Muscle layer of colon (tissue), 2 donors: Measurements from ENCODE around the gene SLC25A44.
"Not testable (repeated sequence)": the region's sequence is repeated elsewhere in the genome, so short reads cannot be mapped to it uniquely, and the experiment has no call there.

ENCODE experiments used
- H3K27ac ChIP-seq: one replicate; pipeline ENCODE4 v1.7.0; 2013; ENCODE audit warnings: low read depth, mild to moderate bottlenecking, low read length, moderate library complexity
- H3K27me3 ChIP-seq, 2 donors: one replicate each; pipeline ENCODE4 v1.7.0; 2013; ENCODE audit warnings: low read length in 2 of 2, mild to moderate bottlenecking in 2 of 2; ENCODE audit not compliant: insufficient read depth in 2 of 2, control insufficient read depth in 1 of 2
- H3K36me3 ChIP-seq: one replicate; pipeline ENCODE4 v1.7.0; 2013; ENCODE audit warnings: mild to moderate bottlenecking, low read length; ENCODE audit not compliant: insufficient read depth
- H3K4me1 ChIP-seq: one replicate; pipeline ENCODE4 v1.7.0; 2013; ENCODE audit warnings: mild to moderate bottlenecking, low read length; ENCODE audit not compliant: insufficient read depth
- H3K4me3 ChIP-seq, 2 donors: one replicate each; pipeline ENCODE4 v1.7.0; 2013; ENCODE audit warnings: low read length in 2 of 2, low read depth in 1 of 2, mild to moderate bottlenecking in 1 of 2, moderate library complexity in 1 of 2
- H3K9ac ChIP-seq: one replicate; pipeline ENCODE4 v1.7.0; 2013; ENCODE audit warnings: low read length
- H3K9me3 ChIP-seq: one replicate; pipeline ENCODE4 v1.7.0; 2013; ENCODE audit warnings: mild to moderate bottlenecking, low read length
- donor health status: abdominal sarcoma.
- donor health status: Adenocarcinoma of cecum.

Gene SLC25A44

DNA sequence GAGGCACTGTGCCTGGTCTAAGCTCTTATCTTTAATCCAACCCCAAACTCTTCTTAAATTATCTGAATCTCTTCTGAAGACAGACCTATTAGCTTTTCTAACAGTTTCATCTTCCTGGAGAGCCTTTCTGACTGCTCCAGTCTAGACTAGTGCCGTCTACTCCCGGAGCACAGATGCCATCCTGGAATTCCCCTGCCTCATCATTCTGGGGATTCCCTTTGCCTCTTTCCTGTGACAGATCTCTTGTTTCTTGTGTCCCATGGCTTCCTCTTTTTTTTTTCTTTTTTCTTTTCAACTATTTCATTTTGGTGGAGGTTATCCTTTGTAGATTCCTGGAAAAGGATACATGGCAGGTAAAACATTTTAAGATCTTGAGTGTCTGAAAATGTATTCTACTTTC lies 28.8 kb upstream of the SLC25A44 start:
- Histone ChIP-seq H3K36me3 (no peaks in the 10 kb centered on the region), H3K9me3 (no peaks in the 10 kb centered on the region), H3K27me3 (no peaks in the 10 kb centered on the region), H3K27ac (no peak overlapping the region), H3K4me1 (peaks cover 7% of the 10 kb centered on the region), H3K9ac (no peak overlapping the region), H3K4me3 (no peak overlapping the region)

GRCh38 chr1:156167536-156167935 lies 26.4 kb upstream of the SLC25A44 start:
- H3K36me3 ChIP-seq: no peaks in the 10 kb centered on the region
- no peaks in the 10 kb centered on the region for H3K9me3 ChIP-seq

DNA sequence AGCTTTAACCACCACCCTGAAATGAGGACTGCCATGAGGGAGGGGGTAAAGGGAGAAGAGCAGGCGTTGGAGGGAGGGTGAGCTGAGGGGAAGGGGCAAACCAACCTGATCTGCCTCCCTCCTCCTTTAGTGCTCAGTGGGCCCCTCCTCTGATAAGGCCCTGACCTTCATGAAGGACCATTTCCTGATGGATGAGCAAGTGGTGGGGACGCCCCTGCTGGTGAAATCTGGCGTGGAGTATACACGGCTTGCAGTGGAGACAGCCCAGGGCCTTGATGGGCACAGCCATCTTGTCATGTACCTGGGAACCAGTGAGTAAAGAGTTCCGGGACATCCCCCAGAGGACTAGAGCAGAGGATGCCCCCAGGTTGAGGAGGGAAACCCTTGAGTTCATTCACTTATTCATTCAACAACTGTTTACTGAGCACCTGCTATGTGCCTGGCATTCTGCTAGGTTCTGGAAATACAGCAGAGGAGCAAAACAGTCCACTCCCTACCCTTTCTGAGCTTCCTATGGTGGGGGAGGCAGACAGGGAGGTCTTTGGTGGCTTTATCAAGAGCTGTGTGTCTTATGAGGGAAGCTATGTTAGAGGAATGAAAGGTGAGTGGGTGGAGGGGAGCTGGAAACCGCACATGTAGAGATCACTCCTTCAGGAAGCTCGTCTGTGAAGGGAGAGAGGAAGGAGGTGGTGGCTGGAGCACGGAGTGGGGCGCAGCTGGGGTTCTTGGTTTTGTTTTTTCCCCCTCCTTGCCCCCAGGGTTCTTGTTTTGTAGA lies 21.0 kb upstream of the SLC25A44 start:
- Histone ChIP-seq H3K27ac (no peak overlapping the region), H3K9me3 (no peaks in the 10 kb centered on the region), H3K4me3 (no peak overlapping the region), H3K27me3 (no peaks in the 10 kb centered on the region), H3K9ac (no peak overlapping the region), H3K4me1 (no peaks in the 10 kb centered on the region), H3K36me3 (no peaks in the 10 kb centered on the region)

More at GRCh38 chr1:156167536-156167935, 26.4 kb upstream of the SLC25A44 start:
- Histone ChIP-seq H3K27ac (no peak overlapping the region), H3K4me1 (no peaks in the 10 kb centered on the region), H3K9ac (no peak overlapping the region), H3K27me3 (no peaks in the 10 kb centered on the region), H3K4me3 (no peak overlapping the region)

- H3K4me1 ChIP-seq: no peaks in the 10 kb centered on the region
- H3K4me3 ChIP-seq: no peak overlapping the region
- no peak overlapping the region for H3K27ac ChIP-seq
- H3K9ac ChIP-seq: no peak overlapping the region
- H3K9me3 ChIP-seq: no peaks in the 10 kb centered on the region
- no peaks in the 10 kb centered on the region for H3K27me3 ChIP-seq
- H3K36me3 ChIP-seq: no peaks in the 10 kb centered on the region
Observed at GRCh38 chr1:156176610-156177210, 17.2 kb upstream of the SLC25A44 start.

DNA sequence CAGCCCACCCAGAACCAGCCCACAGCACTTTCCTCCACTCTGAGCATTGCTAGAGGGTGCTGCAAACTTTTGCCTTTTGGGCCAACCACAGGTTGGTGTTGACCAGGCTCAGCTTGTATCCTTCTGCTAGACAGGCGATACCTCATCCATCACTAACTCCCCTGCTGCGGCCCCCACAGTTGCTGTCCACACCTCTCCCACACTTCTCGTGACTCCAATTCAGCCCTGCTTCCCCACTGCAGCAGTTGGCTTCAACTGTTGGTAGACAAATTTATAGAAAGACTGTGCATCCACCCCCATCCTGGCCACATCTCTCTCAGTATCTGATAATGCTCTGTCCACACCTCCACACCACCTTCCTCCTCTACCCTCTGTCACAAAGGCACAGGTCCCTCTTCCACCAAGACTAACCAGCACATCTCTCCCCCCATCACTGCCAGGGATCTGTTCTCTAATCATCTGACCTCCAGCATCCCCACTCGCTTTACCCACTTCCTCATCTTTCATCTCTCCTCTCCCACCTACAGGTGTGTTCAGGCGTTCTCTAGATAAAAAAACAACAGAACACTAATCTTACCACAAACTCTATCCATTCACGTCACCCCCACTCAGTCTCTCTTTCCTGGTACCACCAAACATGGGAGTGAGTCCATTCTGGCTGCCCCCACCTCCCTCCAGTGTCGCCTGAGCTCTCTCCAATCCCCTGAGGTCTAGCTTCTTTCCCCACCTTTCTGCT lies 15.8 kb upstream of the SLC25A44 start:
- no peak overlapping the region for H3K27ac ChIP-seq
- no peak overlapping the region for H3K9ac ChIP-seq
- no peaks in the 10 kb centered on the region for H3K27me3 ChIP-seq
- H3K9me3 ChIP-seq: no peaks in the 10 kb centered on the region
- no peaks in the 10 kb centered on the region for H3K4me1 ChIP-seq
- H3K36me3 ChIP-seq: no peaks in the 10 kb centered on the region
- no peak overlapping the region for H3K4me3 ChIP-seq

DNA sequence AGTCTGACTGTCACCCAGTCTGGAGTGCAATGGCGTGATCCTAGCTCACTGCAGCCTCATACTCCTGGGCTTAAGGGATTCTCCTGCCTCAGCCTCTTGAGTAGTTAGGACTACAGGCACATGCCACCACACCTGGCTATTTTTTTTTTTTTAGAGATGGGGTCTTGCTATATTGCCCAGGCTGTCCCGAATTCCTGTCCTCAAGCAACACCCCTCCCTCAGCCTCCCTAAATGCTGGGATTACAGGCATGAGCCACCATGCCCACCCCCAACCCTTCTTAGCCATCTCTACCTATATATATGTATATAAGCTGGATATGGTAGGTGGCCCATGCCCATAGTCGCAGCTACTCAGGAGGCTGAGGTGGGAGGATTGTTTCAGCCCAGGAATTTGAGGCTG lies 13.4 kb upstream of the SLC25A44 start:
- Histone ChIP-seq H3K27me3 (no peaks in the 10 kb centered on the region), H3K9ac (no peak overlapping the region), H3K4me1 (no peaks in the 10 kb centered on the region), H3K9me3 (no peaks in the 10 kb centered on the region), H3K27ac (no peak overlapping the region), H3K36me3 (no peaks in the 10 kb centered on the region), H3K4me3 (no peak overlapping the region)

- H3K9me3 ChIP-seq, H3K9ac ChIP-seq, H3K4me3 ChIP-seq, H3K27ac ChIP-seq, H3K27me3 ChIP-seq, H3K36me3 ChIP-seq, H3K4me1 ChIP-seq: not testable (repeated sequence)
Observed at GRCh38 chr1:156181391-156181924, 12.4 kb upstream of the SLC25A44 start.

DNA sequence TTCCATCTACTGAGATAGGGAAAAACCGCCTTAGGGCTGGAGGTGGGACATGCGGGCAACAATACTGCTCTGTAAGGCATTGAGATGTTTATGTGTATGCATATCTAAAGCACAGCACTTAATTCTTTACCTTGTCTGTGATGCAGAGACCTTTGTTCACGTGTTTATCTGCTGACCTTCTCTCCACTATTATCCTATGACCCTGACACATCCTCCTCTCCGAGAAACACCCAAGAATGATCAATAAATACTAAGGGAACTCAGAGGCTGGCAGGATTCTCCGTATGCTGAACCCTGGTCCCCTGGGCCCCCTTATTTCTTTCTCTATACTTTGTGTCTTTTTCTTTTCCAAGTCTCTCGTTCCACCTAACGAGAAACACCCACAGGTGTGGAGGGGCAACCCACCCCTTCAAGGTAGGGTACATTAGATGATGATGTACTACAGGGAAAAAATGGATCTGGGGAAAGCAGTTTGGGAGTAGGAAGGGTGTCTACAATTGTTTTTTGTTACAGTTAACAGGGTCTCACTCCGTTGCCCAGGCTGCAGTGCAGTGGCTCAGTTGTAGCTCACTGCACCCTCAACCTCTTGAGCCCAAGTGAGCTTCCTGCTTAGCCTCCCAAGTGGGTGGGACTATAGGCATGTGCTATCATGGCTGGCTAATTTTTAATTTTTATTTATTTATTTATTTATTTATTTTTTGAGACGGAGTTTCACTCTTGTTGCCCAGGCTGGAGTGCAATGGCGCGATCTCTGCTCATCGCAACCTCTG lies 11.7 kb upstream of the SLC25A44 start:
- H3K4me3 ChIP-seq, H3K9ac ChIP-seq, H3K27me3 ChIP-seq, H3K9me3 ChIP-seq, H3K36me3 ChIP-seq, H3K27ac ChIP-seq, H3K4me1 ChIP-seq: not testable (repeated sequence)

GRCh38 chr1:156186347-156187177 lies 7.3 kb upstream of the SLC25A44 start:
- H3K9me3 ChIP-seq, H3K9ac ChIP-seq, H3K4me3 ChIP-seq, H3K4me1 ChIP-seq, H3K27me3 ChIP-seq, H3K27ac ChIP-seq, H3K36me3 ChIP-seq: not testable (repeated sequence)

GRCh38 chr1:156190265-156190664 lies 3.6 kb upstream of the SLC25A44 start:
- H3K4me1 ChIP-seq: peaks cover 14% of the 10 kb centered on the region
- H3K27ac ChIP-seq, H3K36me3 ChIP-seq, H3K4me3 ChIP-seq, H3K9ac ChIP-seq, H3K9me3 ChIP-seq, H3K27me3 ChIP-seq: not testable (repeated sequence)
